AG10803 (cell line): Measurements from ENCODE around the gene KCNH2.

Experiments used
- DNase-seq: peaks from one replicate; pipeline ENCODE4 v3.0.0; 2010; ENCODE audit warnings: low read depth
- H3K4me3 ChIP-seq: 2 replicates; pipeline ENCODE4 v1.5.1; 2011; ENCODE audit warnings: mild to moderate bottlenecking, low read length, control low read depth
- TF ChIP-seq, protein P1 (sequence below): conservative IDR thresholded peaks from 2 replicates; pipeline ENCODE4 v1.5.1; 2011; ENCODE audit warnings: mild to moderate bottlenecking, low read length, control low read depth, inconsistent platforms

Gene KCNH2

DNA sequence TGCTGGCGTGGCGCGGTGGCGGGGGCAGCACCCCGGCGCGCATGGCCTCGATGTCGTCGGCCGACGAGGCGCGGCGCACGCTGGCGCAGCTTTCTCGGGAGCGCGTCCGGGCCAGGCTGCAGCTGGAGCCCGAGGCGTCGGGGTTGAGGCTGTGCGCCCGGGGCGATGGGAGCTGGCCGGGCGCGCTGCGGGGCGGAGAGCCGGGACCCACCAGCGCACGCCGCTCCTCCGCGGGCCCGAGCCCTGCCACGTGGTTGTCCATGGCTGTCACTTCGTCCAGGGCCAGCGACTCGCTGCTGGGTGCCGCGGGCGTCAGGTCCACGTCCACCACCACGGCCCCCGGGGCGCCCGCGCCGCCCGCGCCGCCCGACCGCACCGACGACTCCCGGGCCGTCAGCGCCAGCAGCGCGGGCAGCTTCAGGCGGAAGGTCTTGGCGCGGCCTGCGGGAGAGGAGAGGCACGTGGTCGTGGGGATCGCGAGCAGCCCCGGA, 20.0 kb downstream of the KCNH2 start:
- TF ChIP-seq, protein P1, sequence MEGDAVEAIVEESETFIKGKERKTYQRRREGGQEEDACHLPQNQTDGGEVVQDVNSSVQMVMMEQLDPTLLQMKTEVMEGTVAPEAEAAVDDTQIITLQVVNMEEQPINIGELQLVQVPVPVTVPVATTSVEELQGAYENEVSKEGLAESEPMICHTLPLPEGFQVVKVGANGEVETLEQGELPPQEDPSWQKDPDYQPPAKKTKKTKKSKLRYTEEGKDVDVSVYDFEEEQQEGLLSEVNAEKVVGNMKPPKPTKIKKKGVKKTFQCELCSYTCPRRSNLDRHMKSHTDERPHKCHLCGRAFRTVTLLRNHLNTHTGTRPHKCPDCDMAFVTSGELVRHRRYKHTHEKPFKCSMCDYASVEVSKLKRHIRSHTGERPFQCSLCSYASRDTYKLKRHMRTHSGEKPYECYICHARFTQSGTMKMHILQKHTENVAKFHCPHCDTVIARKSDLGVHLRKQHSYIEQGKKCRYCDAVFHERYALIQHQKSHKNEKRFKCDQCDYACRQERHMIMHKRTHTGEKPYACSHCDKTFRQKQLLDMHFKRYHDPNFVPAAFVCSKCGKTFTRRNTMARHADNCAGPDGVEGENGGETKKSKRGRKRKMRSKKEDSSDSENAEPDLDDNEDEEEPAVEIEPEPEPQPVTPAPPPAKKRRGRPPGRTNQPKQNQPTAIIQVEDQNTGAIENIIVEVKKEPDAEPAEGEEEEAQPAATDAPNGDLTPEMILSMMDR = no peak
- no peak overlapping the region for H3K4me3 ChIP-seq

DNA sequence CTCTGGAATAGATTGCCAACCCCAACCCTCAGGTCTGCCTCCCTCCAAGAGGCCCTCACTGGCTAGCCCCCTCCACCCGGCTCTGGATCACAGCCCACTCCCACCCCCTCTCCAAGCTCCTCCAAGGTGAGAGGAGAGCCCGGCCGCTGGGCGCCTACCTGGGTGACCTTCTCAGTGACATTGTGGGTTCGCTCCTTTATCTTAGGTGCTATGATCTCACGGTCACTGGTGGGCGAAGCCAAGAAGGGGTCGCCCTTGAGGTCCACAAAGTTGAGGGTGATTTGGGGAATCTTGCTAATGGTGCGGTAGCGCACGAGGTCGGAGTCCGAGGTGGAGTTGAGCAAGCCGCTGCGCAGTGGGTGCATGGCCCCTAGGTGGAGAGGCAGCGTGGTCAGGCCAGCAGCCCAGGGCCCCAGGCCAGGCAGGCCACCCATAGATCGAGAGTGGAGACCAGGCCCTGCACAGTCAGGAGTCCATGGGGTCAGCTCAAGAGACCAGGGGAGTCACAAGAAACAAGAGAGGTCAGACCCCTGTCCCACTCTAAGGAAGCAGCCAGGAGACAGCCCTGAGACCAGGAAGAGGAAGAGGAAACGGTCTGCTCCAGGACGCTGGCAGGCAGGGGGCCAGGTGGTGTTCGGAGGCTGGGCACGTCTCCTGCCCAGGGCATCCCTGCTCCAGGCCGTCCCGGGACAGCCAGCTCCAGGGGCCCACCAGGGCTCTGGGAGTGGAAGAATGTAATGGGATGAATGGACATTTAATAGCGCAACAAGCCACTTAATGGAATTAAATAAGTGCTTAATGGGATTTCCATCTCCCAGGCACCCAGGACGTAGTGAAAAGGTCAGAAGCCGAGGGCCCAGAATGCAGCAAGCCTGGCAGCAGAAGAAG, 20.7 kb downstream of the KCNH2 start:
- TF ChIP-seq, protein P1 = no peak
- no peak overlapping the region for H3K4me3 ChIP-seq
- DNase-seq = no peak

More for the DNA sequence above, 20.0 kb downstream of the KCNH2 start:
- no peak for DNase-seq

DNA sequence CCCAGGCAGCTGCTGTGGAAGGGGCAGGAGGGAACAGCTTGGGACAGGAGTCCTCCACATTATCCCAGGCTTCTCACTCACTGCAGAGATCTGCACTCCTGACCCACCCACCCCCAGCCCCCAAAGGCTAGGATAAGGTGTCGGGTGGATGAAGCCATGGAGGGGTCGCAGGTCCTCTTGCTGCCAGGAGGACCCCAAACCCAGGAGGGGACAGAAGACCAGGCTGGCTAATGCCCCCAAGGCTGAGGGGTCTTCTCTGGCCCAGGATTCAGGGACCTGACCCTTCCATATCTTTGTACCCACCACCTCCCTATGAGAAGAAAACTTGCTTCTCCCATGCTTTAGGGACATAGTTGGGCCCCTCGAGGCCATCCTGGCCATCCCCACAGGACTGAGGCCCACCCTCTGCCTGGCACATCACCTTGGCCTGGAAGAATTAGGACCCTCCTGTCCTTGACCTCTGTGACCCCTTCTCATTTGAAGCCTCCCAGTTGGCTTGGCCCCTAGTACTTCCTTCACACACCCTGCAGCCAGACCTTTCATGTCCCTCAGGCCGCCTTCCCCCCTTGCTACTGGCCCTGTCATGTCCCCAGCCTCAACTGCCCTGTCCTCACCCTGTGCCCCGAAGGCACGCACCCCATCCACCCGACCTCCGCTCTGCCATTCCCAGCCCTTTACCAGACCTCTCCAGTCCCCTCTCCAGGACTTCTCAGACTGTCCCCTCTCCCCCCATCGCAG, 21.6 kb downstream of the KCNH2 start:
- H3K4me3 ChIP-seq = no peak overlapping the region
- DNase-seq = no peak
- TF ChIP-seq, protein P1 = no peak

DNA sequence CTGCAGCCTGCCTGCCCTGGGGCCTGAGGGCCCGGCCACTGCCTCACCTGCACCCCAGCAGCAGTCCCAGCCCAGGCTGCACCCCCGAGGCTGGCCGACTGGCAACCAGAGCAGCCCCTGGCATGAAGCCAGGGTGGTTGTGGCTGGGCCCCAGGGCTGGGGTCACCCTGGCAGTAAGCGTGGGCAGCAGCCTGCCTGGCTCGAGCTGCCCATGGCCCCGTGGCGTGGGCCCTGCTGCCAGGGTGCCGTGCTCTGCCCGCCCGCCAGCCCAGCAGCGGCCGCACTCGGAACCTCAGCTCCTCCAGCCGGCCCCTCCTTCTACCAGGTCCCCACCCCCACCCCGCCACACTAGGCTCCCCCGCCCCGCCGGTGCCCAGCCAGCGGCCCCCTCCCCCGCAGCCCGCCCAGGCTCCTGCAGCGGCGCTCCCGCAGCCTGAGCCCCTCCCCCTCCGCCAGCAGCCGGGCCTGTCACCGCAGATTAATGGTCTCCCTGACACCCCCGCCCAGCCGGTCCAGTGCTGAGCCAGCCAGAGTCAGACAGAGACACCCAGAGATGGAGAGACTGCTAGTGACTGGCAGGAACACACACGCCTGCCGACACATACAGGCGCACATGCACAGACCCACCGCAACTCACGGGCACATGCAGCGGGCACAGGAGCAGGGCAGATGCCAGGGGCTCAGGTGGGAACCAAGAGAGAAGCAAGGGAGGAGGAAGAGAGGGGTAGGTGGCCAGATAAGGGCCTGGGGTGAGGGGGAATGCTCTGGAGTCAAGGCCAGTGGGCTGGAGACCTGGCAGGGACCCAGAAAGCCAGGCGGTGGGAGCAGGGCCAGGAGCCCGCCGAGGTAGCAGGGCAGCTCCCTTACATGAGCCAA, 22.4 kb downstream of the KCNH2 start:
- DNase-seq = no peak
- no peak overlapping the region for H3K4me3 ChIP-seq
- TF ChIP-seq, protein P1 = no peak

DNA sequence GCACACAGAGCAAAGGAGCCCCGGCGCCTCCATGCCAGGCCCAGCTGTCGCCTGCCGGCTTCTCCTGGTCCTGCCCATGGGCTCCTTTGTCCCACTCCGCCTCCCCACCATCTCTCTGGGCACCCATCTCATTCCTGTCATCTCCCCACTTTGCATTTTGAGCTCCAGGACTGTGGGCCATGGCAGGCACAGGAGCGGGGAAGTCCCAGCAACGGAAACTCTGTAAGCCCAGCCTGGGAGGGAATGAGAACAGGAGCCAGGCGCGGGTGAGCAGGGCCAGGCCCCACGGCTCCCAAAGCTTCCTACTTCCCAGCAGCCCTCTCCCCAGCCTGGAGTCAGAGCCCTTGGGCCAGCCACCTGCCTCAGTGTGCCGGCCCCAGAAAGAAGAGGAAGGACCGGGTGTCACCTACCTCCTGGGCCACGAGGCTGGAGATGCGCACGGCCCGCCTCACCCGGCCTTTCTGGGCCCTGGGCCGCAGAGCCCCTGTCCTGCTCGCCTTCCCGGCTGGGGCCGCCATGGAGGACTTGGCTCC, 23.1 kb downstream of the KCNH2 start:
- no peak overlapping the region for H3K4me3 ChIP-seq
- TF ChIP-seq, protein P1 = no peak
- no peak for DNase-seq

DNA sequence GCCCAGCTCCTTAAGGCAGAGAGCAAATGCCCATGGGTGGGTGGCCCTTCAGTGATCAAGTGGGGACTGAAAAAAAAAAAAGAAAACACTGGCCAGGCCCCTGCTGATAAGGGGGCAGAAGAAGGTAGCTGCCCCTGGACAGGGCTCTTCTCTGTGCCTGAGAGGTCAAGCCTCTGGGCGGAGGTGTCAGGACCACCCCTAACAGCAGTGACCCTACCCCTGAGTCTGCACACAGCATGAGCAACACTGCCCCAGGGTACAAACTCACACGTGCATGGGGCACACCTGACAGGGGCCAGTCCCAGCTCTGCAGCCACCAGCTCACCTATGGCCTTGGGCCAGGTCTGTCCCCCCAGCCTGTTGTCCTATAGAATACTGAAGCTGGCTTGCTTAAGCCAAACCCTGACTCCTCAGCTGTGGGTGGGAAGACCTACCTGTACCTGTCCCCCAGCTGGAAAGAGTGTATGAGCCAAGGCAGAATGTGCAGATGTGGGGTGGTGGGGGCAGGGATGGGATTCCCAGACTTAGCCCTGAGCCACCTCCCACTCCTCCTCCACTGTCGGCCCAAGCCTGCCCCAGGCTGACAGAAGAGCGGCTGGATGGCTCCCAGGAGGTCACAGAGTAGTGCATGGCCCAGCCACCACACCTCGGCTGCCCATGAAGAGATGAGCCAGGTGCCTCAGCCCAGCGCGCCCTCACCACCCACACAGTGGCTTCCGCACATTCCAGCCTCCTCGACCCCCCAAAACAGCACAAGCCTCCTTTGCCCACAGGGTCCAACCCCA, 23.7 kb downstream of the KCNH2 start:
- no peak overlapping the region for H3K4me3 ChIP-seq
- TF ChIP-seq, protein P1 = no peak
- DNase-seq = no peak
